GM12878 (cell line): ENCODE results near the gene PARP8. TPM values are rescaled to one million over a fixed set of nuclear protein-coding genes. Genes with fewer than 3 reads are reported as not detected.

Source experiments
- ATF7 ChIP-seq: fragments of 450-650 bp; IDR thresholded peaks from 2 replicates; pipeline ENCODE4 v1.6.1; 2016; ENCODE audit warnings: low read depth, mild to moderate bottlenecking
- CREM ChIP-seq: IDR thresholded peaks from 2 replicates; pipeline ENCODE4 v1.6.1; 2014; ENCODE audit warnings: antibody characterized with exemption, low read depth
- GATAD2B ChIP-seq: fragments of 450-650 bp; conservative IDR thresholded peaks from 2 replicates; pipeline ENCODE4 v1.6.1; 2017; ENCODE audit warnings: low read depth, mild to moderate bottlenecking, moderate library complexity
- JUNB ChIP-seq: IDR thresholded peaks from 2 replicates; pipeline ENCODE4 v1.6.1; 2016; ENCODE audit warnings: antibody characterized with exemption, mild to moderate bottlenecking
- NFIC ChIP-seq: IDR thresholded peaks from 2 replicates; pipeline ENCODE4 v1.6.1; 2012; ENCODE audit warnings: low read depth, mild to moderate bottlenecking, inconsistent platforms, low read length, moderate library complexity
- PML ChIP-seq: IDR thresholded peaks from 2 replicates; pipeline ENCODE4 v1.6.1; 2012; ENCODE audit warnings: low read length, inconsistent platforms
- RBBP5 ChIP-seq: fragments of 200-600 bp; sonication (generic); conservative IDR thresholded peaks from 2 replicates; pipeline ENCODE4 v1.6.1; 2016
- SPI1 ChIP-seq: IDR thresholded peaks from 2 replicates; pipeline ENCODE4 v1.6.1; 2011; ENCODE audit warnings: low read depth, mild to moderate bottlenecking, low read length, moderate library complexity, borderline replicate concordance; ENCODE audit not compliant: insufficient read depth
- SRF ChIP-seq, 2 experiments: IDR thresholded peaks; 2 replicates each; pipeline ENCODE4 v1.6.1; 2011; ENCODE audit warnings: low read depth in 2 of 2, low read length in 2 of 2, mild to moderate bottlenecking in 1 of 2, moderate library complexity in 1 of 2
- polyA plus RNA-seq, 11 experiments: library from polyadenylated mRNA; depleted of rRNA in 4 of 11; unstranded in 6 of 11; stranded (reverse) in 5 of 11; fragments of >200 nt; fragmentation: Nextera tagmentation in 4 of 11; fragmentation: Illumina TruSeq in 1 of 11; extraction: Ambion mirVana in 4 of 11; extraction: Trizol in 1 of 11; gene quantifications; 1 replicate in 1 of 11; 2 replicates in 10 of 11; pipeline versions ENCODE4 v1.2.1 to v1.2.3, GENCODE V29; 2011 to 2016; ENCODE audit warnings: inconsistent platforms in 2 of 11, missing spikeins in 2 of 11, low read depth in 1 of 11
- total RNA-seq, 4 experiments: library from RNA; depleted of rRNA in 3 of 4; stranded (reverse); fragments of >200 nt in 3 of 4; fragmentation: Illumina TruSeq in 1 of 4; extraction: Trizol in 1 of 4; gene quantifications; 2 replicates each; pipeline versions ENCODE4 v1.2.1 to v1.2.3, GENCODE V29; 2013 to 2021
- TF ChIP-seq, protein P1 (sequence below): IDR thresholded peaks from 2 replicates; pipeline ENCODE4 v1.6.1; 2012; ENCODE audit warnings: improper control_type of control experiment, low read depth, low read length; ENCODE audit not compliant: insufficient replicate concordance

The PARP8 gene
- total and polyA plus RNA-seq, 10 of the 15 experiments (the other 5 are each of a cell fraction or from before 2014, with no cell fraction given) = 9.1 to 65.2 (median 20.6) TPM

DNA sequence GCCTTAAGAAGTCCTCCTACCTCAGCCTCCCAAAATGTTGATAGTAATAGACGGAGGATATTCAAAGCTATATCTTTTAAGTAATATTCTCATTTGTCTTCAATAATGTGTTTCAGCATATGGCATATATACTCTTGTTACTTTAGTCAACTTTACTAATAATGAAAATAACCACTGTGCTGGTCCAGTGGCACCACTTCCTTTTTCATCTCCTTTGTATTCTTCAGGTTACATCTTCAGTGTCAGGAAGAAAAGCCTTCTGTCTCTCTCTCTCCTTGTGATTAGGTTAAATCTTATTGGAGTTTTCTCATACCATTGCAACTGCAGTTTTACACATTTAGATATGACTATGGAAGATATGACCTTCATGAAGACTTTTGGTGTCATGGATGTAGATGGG, 31.3 kb downstream of the PARP8 start (continued):
- TF ChIP-seq GATAD2B (no peak), NFIC (peak; percentile 36; the same call in 1 of the 2 replicates), RBBP5 (no peak), SRF (IDR thresholded peaks at IDR 0.05; ENCODE audit: low read depth in 2 of 2, low read length in 2 of 2) (no peak), SPI1 (peak; percentile 84), JUNB (peak; percentile 68), CREM (0 out of 2 replicates have a peak, but pooled peaks have one; percentile 15), PML (no peak), ATF7 (peak; percentile 29; the same call in 1 of the 2 replicates)
- TF ChIP-seq, protein P1, sequence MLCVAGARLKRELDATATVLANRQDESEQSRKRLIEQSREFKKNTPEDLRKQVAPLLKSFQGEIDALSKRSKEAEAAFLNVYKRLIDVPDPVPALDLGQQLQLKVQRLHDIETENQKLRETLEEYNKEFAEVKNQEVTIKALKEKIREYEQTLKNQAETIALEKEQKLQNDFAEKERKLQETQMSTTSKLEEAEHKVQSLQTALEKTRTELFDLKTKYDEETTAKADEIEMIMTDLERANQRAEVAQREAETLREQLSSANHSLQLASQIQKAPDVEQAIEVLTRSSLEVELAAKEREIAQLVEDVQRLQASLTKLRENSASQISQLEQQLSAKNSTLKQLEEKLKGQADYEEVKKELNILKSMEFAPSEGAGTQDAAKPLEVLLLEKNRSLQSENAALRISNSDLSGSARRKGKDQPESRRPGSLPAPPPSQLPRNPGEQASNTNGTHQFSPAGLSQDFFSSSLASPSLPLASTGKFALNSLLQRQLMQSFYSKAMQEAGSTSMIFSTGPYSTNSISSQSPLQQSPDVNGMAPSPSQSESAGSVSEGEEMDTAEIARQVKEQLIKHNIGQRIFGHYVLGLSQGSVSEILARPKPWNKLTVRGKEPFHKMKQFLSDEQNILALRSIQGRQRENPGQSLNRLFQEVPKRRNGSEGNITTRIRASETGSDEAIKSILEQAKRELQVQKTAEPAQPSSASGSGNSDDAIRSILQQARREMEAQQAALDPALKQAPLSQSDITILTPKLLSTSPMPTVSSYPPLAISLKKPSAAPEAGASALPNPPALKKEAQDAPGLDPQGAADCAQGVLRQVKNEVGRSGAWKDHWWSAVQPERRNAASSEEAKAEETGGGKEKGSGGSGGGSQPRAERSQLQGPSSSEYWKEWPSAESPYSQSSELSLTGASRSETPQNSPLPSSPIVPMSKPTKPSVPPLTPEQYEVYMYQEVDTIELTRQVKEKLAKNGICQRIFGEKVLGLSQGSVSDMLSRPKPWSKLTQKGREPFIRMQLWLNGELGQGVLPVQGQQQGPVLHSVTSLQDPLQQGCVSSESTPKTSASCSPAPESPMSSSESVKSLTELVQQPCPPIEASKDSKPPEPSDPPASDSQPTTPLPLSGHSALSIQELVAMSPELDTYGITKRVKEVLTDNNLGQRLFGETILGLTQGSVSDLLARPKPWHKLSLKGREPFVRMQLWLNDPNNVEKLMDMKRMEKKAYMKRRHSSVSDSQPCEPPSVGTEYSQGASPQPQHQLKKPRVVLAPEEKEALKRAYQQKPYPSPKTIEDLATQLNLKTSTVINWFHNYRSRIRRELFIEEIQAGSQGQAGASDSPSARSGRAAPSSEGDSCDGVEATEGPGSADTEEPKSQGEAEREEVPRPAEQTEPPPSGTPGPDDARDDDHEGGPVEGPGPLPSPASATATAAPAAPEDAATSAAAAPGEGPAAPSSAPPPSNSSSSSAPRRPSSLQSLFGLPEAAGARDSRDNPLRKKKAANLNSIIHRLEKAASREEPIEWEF = no peak
